ENCODE results near the gene TRIM38.

DNA sequence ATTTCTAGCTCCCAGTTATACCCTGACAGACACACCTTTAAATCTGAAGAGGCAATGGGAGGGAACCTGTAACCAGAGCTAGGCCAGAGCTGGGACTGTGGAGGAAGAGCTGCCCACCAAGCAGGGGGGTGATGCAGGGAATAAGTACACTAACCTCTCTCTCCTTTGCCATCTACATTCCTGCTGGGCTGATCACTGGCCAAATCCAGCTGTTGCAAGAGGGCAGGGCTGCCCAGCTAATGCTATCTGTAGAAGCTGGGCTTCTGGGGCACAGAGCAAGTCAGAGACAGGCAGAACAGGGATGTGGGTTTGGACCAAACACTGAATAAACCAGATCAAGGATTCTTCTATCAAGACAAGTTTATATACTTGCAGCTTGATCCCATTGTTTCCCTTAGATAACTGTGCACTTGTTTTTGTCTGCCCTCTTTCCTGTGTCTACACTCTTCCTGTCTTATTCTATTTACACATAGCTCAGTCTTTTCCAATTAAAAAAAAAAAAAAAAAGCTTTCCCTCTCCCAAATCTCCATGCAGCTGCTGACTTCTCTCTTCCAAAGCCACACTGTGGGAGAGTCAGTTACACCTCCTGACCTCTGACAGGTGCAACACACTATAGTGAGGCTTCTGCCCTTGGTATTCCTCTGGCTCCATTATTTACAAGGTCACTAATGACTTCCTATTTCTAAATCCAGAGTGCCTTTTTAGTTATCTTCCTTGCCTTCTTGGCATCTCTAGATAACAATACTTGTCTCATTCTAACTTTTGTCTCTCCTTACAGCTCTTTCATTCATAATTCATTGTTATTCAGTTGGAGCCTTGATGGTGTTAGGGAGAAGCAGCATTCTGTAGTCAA is 43.7 kb downstream of the TRIM38 start:
- TF ChIP-seq, protein P1, sequence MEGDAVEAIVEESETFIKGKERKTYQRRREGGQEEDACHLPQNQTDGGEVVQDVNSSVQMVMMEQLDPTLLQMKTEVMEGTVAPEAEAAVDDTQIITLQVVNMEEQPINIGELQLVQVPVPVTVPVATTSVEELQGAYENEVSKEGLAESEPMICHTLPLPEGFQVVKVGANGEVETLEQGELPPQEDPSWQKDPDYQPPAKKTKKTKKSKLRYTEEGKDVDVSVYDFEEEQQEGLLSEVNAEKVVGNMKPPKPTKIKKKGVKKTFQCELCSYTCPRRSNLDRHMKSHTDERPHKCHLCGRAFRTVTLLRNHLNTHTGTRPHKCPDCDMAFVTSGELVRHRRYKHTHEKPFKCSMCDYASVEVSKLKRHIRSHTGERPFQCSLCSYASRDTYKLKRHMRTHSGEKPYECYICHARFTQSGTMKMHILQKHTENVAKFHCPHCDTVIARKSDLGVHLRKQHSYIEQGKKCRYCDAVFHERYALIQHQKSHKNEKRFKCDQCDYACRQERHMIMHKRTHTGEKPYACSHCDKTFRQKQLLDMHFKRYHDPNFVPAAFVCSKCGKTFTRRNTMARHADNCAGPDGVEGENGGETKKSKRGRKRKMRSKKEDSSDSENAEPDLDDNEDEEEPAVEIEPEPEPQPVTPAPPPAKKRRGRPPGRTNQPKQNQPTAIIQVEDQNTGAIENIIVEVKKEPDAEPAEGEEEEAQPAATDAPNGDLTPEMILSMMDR (IDR thresholded peaks at IDR 0.05 in 4 of 5, conservative IDR thresholded peaks at IDR 0.05 in 1 of 5), result no peak
- no peak for TF ChIP-seq POLR2A (IDR thresholded peaks at IDR 0.05)
